ENCODE results near the gene RAET1G. TPM values are rescaled to one million over a fixed set of nuclear protein-coding genes. Genes with fewer than 3 reads are reported as not detected.

Gene RAET1G
- total and polyA plus RNA-seq, 2 donors (not counting 1 experiment from before 2014, with no cell fraction given), result not detected

- Histone ChIP-seq H3K4me1 (ENCODE audit: control insufficient read depth in 2 of 2, insufficient read depth in 2 of 2, low read length in 2 of 2) (no peaks in the 10 kb centered on the region), H3K27ac (ENCODE audit: low read length in 2 of 2) (no peak overlapping the region), H4K20me1 (ENCODE audit: control insufficient read depth, insufficient read depth, low read length, poor library complexity, severe bottlenecking) (no peaks in the 10 kb centered on the region), H3K27me3 (replicated peaks in 1 of 4; ENCODE audit: control extremely low read depth in 1 of 4, control insufficient read depth in 3 of 4, insufficient read depth in 4 of 4, low read length in 3 of 4) (peaks cover 0 to 18% (median under 1%) of the 10 kb centered on the region in 4 experiments), H3K9me3 (ENCODE audit: control extremely low read depth in 1 of 3, control insufficient read depth in 2 of 3, insufficient read depth in 1 of 3, low read length in 2 of 3) (peaks cover 0 to 24% (median 8%) of the 10 kb centered on the region in 3 donors), H3K4me3 (ENCODE audit: control extremely low read depth in 1 of 5, extremely low read depth in 1 of 5, insufficient read depth in 1 of 5, low read depth in 2 of 5, low read length in 4 of 5) (no peak overlapping the region), H3K4me2 (replicated peaks; ENCODE audit: low read depth, low read length, poor library complexity, severe bottlenecking) (no peak overlapping the region), H3K79me2 (ENCODE audit: control insufficient read depth, insufficient read depth, low read length) (no peaks in the 10 kb centered on the region), H2AFZ (ENCODE audit: insufficient read depth, low read depth, low read length, poor library complexity, severe bottlenecking) (no peak overlapping the region), H3K36me3 (replicated peaks in 1 of 2; ENCODE audit: control extremely low read depth in 1 of 2, control insufficient read depth in 1 of 2, extremely low read depth in 1 of 2, insufficient read depth in 2 of 2, low read length in 1 of 2) (no peaks in the 10 kb centered on the region), H3K9ac (ENCODE audit: low read length) (no peak overlapping the region)
- Mint-ChIP-seq H3K27ac (no peak overlapping the region), H3K27me3 (peaks cover 19% of the 10 kb centered on the region), H3K4me1 (no peaks in the 10 kb centered on the region), H3K9me3 (ENCODE audit: insufficient read depth) (peaks cover 8% of the 10 kb centered on the region), H3K4me3 (no peak overlapping the region)
- POLR2A ChIA-PET, result no interaction called here
- 72% methylated on average over 6 of the region's 6 CpGs for WGBS (ENCODE audit: insufficient coverage)
- no peak for TF ChIP-seq EZH2 (IDR thresholded peaks at IDR 0.05; ENCODE audit: borderline replicate concordance, insufficient read depth, low read depth, low read length, poor library complexity, severe bottlenecking)
- no peak for ATAC-seq (ENCODE audit: low read depth)
- intact Hi-C loops (cut with micrococcal nuclease), result no loop called here
- CTCF ChIA-PET, result interaction anchor here (0.8 kb wide), 1 partner anchor 175 kb away, joined by 3 read pairs; no protein-coding TSS in a partner anchor
- no peak for DNase-seq
Measured at GRCh38 chr6:149905911-149906371, 17.0 kb downstream of the RAET1G start.

DNA sequence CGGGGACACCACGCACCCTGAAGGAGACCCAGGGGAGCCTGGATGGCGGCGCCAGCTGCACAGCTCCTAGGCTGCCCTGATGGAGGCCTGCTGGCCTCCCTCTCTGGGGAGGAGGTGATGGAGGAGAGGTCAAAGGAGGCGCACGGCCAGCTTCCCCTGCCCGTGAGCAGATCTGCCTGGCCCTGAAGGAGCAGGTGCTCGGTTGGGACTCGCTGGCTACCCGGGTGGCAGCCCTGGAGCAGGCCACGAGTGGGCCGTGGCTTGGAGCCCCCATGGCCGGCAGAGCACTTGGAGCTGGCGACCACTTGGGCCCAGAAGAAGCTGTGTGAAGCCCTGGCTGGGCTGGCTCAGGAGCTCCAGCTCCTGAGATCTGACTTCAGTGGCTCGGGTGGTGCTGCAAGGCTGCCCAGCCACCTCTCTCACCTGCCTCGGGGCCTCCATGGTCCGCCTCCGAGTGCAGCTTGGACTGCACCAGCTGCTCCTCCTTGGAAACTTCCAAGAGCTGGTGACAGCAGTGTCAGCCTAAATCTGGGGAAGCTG, 17.5 kb downstream of the RAET1G start:
- intact Hi-C loops (cut with micrococcal nuclease), result no loop called here
- Histone ChIP-seq H3K9ac (ENCODE audit: low read length) (no peak overlapping the region), H3K4me2 (replicated peaks; ENCODE audit: low read depth, low read length, poor library complexity, severe bottlenecking) (no peak overlapping the region), H3K27ac (ENCODE audit: low read length in 2 of 2) (no peak overlapping the region), H2AFZ (ENCODE audit: insufficient read depth, low read depth, low read length, poor library complexity, severe bottlenecking) (no peak overlapping the region), H3K79me2 (ENCODE audit: control insufficient read depth, insufficient read depth, low read length) (no peaks in the 10 kb centered on the region), H3K36me3 (replicated peaks in 1 of 2; ENCODE audit: control extremely low read depth in 1 of 2, control insufficient read depth in 1 of 2, extremely low read depth in 1 of 2, insufficient read depth in 2 of 2, low read length in 1 of 2) (no peaks in the 10 kb centered on the region), H4K20me1 (ENCODE audit: control insufficient read depth, insufficient read depth, low read length, poor library complexity, severe bottlenecking) (no peaks in the 10 kb centered on the region), H3K9me3 (ENCODE audit: control extremely low read depth in 1 of 3, control insufficient read depth in 2 of 3, insufficient read depth in 1 of 3, low read length in 2 of 3) (peaks cover 0 to 24% (median 8%) of the 10 kb centered on the region in 3 donors), H3K4me1 (ENCODE audit: control insufficient read depth in 2 of 2, insufficient read depth in 2 of 2, low read length in 2 of 2) (no peaks in the 10 kb centered on the region), H3K27me3 (replicated peaks in 1 of 4; ENCODE audit: control extremely low read depth in 1 of 4, control insufficient read depth in 3 of 4, insufficient read depth in 4 of 4, low read length in 3 of 4) (peaks cover 0 to 18% (median under 1%) of the 10 kb centered on the region in 4 experiments), H3K4me3 (ENCODE audit: control extremely low read depth in 1 of 5, extremely low read depth in 1 of 5, insufficient read depth in 1 of 5, low read depth in 2 of 5, low read length in 4 of 5) (no peak overlapping the region)
- no peak for DNase-seq
- Mint-ChIP-seq H3K27me3 (peaks cover 15% of the 10 kb centered on the region), H3K27ac (no peak overlapping the region), H3K4me3 (no peak overlapping the region), H3K9me3 (ENCODE audit: insufficient read depth) (peaks cover 8% of the 10 kb centered on the region), H3K4me1 (no peaks in the 10 kb centered on the region)
- TF ChIP-seq EZH2 (IDR thresholded peaks at IDR 0.05; ENCODE audit: borderline replicate concordance, insufficient read depth, low read depth, low read length, poor library complexity, severe bottlenecking), result no peak
- TF ChIP-seq CTCF (IDR thresholded peaks at IDR 0.05), result no peak
- ChIA-PET CTCF (interaction anchor here (0.8 to 0.9 kb wide), 2 partner anchors 19 to 175 kb away, joined by 3 read pairs; no protein-coding TSS in a partner anchor), POLR2A (no interaction called here)
- 98% methylated on average over 18 of the region's 18 CpGs for WGBS (ENCODE audit: insufficient coverage)
- no peak for ATAC-seq (ENCODE audit: low read depth)

All from B cell (primary cell).